CD4-positive, alpha-beta T cell treated with Interleukin-15 for 4 hours (primary cell): ENCODE measurements around the gene NPAS3.

Experiments
- DNase-seq: peaks from one replicate; pipeline ENCODE4 v3.0.0-alpha.2; 2020; ENCODE audit warnings: low spot score

NPAS3 gene

DNA sequence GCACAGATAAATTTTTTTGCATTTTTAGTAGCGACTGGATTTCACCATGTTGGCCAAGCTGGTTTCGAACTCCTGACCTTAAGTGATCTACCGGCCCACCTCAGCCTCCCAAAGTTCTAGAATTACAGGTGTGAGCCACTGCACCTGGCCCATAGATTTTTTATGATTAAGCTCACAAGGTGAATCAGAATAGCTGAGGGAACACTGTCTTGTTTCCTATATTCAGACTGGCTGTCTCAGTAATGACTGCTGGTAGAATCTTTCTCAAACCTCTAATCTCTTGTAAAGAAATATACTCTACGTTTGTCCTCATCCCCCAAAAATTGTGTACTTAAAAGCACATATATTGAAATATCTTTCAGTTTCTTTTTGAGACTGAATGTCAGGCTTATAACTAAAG is 650.1 kb downstream of the NPAS3 start:
- no peak for DNase-seq

DNA sequence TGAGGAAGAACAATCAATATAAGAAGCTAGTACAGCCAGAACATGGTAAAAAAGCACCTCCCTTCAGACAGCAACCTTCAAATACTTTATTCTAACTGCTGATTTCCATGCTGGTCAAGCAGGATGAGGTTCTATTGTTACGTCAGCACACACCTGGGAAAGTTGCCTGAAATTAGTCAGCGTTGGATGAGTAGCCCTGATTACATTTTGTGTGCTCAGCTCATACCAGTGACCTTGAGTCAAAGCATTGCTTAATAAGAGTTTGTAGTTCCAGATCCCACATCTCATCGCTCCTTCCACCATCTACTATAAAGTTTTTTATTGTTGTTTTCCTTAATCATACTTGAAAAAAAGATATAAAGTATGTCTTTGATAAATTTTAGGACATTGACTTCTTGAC is 650.7 kb downstream of the NPAS3 start:
- DNase-seq = no peak

DNA sequence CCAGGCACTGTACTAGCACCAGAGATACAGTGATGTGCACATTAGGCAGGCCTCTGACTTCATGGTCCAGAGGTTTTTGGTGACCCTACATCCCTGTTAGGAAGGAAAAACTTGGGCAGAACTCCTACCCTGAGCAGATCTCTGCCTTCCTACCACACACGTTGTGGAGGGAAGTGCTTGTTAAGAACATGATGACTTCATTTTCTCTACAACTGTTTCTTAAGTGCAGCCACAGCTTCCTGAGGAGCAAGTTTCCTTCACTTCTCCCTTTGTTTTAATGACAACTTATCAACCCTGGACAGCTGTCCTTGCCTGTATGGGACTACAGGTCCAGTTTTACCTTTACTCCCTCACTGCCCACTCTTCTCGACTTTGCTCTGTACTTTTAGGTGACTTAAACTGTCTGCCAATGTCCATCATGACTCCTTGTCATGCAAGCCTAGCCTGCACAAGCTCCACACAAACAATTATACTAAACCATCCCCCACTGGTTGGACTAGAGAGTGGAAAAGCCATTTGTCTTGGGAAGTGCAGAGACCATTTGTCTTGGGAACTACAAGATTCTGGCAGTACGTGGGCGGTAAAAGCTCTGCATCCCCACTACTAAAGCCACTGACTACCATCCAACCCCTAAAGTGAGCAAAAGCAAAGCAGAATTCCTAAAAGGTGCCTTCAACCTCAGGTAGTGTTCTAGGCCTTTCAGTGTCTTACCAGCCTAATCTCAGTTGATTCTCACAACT is 652.4 kb downstream of the NPAS3 start:
- DNase-seq = no peak

DNA sequence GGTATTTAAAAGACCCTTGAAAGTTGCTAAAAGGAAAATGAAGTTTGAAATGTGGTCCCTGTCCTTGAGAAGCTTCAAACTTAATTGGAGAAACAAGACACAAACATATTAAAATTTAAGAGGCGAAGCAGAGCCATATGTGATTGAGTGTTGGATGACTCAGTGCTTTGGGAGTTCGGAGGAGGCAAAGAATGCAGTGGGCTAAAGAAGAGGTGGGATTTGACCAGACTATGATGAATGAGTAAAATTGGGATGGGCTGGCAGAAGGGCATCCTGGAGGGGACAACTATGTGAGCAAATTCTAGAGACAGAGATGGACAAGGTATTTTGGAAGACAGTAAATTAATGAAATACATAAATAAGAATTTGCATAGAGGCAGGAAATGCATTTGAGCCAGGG is 653.6 kb downstream of the NPAS3 start:
- no peak for DNase-seq

DNA sequence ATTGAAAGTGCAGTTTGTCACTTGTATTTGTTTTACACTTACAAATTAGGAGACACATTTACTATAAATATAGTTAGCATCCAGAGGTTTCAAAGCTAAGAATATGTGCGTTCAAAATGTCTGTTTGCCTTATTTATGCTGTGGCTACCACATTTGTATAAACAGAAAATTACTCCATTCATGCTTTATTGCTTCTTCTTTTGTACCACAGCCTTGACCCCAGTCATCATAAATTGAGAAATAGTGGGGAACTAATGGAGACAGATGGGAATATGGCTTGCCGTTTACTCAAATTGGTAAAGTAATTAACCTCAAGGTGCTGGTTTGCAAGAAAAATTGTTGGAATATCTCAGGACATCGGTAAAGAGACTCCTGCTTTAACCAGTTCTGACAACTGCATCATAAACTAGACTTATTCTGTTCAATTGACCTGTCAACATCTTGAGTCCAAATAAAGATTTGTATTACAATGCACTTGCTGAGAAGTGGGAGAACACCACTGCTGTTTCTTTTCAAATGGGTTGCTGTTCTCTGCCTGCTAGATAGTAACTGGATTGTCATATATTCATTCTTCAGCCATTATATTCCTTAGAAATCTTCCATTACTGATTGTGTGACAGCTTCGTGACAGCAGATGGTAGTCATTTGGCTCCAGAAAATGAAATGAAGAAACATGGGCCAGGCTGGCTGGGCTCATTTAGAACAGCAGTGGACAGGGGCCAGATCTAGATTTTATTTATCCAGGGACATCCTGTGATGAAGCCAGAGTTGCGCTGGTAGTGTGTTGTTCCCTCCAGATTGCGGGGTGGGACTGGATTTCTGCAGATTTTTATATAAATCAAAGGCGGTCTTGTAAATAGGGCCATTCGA is 657.8 kb downstream of the NPAS3 start:
- no peak for DNase-seq

DNA sequence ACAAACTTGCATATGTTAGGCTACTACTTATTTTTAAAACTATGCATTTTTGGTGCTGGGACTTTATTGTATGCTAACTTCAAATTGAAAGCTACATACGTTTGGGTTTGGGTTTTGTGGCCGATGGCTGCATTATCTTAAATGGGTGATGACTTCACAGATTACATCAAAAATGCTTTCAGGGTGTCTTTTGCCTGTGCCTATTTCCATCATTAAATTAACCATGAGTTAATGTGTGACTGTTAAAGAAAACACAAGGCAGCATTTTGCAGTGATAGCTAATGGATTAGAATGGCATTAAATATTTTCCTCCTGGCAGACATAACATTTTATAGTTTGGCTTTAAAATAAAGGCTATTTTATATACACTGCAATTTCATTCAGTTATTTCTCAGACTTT is 659.9 kb downstream of the NPAS3 start:
- no peak for DNase-seq

DNA sequence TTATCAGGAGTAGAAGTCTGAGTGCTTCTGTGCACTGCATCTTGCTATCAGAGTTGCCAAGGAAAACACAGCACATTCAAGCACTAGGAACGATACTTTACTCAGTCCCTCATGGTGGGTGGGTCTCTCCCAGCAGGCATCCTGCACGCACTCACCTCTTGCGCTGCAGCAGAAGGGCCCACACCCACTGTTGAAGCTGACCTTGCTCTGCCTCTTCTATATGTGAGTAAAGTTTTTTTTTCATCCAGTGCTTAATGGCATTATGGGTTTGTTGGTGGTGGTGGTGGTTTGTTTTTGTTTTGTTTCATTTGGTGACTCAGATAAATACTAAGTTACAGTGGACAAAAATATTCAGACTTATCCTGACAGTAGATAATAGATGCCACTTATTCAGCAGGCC is 663.7 kb downstream of the NPAS3 start:
- no peak for DNase-seq

DNA sequence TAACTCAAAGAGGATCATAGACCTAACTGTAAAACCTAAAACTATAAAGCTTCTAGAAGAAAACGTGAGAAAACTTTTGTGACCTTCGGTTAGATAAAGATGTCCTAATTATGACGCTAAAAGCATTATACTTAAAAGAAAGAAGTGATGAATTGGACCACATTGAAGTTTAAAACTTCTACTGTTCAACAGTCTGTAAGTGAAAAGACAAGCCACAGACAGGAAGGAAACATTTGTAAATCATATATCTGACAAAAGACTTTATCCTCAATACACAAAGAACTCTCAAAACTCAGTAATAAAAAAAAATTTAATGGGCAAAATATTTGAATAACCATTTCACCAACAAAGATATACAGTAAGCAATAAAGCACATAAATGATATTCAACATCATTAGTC is 667.9 kb downstream of the NPAS3 start:
- DNase-seq = no peak

DNA sequence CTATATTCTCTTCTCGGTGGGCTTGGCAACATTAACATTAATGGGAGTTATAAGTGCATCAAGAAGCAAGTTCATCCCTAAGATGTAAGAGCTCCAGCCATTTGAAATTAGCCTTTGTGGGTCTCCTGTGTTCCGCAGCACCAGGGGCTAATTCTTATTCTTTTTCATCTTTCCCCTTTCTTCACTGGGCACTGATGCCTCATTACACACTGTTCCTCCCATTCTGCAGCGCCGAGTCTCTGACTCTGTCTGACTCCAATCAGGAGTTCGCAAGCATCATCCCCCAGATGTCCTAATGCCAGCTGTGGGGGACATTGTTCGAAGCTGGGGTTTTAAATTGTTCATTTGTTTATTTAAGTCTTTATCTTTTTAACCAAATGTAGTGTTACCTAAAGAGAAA is 670.9 kb downstream of the NPAS3 start:
- no peak for DNase-seq

DNA sequence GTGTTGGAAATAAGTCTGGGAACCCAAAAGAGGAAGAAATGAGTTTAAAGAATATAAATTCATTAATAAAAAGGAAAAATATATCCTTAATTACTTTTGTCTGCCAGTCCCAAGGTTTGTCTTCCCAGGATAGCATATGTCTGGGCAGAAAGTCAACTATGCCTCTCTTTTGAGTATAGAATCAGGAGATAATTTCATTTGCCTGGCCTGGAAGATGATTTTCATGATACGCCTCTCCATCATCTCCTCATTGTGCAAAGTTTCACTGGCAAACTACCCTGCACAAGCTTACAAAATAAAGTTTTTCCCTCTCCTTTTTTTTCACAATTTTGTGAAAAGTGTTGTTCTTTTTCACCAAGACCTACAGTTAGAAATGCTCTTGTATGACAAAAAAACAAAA is 671.4 kb downstream of the NPAS3 start:
- no peak for DNase-seq

DNA sequence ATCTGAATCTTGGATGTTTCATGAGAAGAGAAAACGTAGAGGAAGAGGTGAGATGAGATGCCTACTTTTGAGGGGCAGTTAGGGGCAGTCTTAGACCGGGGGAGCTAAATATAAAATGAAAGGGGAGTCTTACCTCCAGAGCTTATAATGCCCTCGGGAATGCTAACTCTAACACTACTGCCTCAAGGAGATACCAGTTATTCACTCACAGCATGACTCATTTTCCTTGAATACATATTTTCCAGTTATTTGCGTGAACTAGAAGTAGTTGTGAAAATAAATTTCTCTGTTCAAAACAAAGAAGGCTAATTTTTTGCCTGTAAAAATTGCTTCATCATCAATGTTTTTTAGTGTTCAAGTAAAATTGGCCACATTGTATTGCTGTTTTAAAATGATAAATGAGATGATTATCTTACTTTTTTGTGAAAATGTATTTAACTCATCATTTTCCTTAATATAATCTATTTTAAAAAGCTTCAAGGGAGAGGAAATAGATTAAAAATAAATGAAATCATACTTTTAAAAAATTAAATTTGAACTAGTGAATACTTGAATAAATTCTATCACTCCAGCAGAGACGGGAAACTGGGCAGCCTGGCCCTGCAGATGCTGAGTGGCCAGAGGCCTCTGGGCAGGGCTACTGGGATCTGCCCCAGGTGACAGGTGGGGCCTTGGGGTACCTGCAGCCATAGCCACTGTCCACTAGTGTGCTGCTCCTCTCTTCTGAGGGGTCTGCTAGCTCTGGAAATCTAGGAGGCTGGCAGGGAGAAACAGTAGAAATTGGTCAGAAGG is 672.9 kb downstream of the NPAS3 start:
- DNase-seq = no peak

DNA sequence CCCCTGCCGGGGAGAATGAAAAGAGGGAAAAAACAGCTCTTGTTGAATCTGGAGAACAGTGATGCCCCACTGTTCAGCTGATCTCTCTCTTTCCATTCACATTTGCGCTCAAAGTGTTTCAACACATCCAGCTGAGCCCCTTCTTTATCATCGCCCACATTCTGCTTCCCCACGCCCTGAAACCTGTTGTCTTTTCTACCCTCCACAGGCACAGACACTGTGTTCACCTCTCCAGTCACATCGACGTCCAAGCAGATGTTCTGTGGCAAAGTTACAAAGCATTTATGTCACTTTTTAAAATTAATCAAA is 673.5 kb downstream of the NPAS3 start:
- no peak for DNase-seq

DNA sequence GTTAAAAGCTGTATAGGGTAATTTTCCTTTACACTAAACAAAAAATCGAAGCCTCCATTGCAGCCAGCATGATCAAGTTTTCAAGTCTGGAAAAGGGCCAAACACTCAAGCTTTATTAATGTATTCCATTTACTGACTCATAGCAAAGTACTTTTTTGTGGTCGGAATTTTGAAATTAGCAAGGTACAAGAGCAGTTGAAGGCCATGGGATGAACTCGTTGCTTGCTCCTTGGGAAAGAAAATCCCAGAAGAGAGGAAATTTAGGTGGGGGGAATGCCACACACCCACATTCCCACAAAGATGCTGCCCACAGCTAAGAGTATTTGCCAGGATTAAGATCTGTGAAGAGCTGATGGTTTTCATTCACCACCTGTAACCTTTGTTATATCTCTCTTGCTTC is 678.5 kb downstream of the NPAS3 start:
- no peak for DNase-seq

DNA sequence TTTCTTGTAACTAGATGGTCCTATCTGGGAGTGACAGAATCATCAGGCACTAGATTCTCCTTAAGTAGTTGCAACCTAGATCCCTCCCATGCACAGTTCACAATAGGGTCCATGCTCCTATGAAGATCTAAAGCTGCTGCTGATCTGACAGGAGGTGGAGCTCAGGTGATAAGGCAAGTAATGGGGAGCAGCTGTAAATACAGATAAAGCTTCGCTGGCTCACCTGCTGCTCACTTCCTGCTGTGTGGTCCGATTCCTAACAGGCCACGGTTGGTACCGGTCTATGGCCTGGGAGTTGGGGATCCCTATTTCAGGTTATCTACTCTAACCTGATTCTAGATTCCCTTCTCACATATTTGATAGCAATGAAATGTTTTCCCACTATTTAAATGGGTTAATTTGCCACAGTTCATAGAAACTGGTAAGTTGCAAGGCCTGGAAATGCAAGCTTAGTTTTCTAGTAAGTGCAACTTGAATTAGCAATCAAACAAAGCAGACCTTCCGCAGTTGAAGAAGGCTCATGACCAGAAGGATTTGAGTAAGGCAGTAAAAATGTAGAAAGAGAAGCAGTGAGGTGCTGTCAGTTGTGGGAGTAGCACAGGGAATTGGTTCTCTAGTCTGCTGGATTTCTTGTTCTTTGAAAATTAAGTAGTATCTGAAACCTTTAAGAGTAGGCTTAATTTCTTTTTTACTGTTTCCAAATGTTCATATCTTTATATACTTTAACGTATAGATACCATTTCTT is 679.9 kb downstream of the NPAS3 start:
- no peak for DNase-seq

DNA sequence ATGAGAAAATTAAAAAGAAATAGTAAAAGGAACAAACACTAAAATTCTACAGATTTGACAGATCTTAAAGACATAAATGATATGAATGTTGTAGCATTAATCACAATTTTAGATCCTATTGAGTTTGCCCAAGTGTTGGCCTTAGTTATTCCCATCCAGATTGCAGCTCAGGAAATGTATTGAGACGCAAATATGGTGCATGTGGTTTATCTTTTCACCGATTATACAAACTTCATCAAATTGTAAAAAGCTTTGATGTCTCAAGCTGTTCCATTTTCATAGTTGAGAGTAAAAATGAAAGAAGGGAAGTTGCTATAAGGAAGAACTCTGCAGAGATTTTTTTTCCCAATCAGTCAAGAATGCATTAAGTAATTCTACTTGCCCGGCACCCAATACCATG is 683.8 kb downstream of the NPAS3 start:
- no peak for DNase-seq

DNA sequence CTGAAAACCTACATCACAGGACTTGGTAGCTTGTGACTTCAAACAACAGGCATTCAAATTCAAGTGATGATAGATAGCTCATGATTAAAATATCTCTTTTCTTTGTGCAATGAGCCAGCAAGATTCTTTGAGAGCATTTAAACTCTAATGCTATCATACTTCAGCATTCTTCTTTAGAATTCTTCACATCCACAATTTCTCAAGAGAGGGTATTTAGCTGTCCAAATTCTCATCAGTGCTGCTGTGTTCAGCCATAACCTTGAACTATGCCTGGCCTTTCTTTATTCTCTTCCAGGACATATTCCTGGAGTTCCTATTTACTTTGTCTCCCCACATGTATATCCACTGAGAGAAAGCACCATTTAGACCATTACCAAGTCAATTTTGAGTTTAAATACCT is 691.1 kb downstream of the NPAS3 start:
- no peak for DNase-seq

DNA sequence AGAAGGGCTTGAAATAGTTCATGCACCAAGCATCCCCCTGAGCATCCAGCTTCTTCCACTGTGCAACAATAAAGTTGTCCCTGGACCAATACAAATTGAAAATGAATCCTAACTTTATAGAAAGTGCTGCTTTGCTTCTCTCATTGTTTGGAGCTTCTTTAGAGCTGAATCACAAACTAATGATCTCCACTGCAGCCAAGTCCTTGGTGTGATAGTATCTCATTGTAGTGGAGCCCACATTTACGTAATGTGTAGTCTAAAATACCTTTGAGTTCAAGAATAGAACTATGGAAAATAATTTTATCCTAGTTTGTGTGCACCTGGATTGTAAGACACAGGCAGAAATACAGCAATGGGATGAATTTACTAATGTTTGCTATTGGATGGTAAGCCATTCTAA is 692.3 kb downstream of the NPAS3 start:
- DNase-seq = no peak

DNA sequence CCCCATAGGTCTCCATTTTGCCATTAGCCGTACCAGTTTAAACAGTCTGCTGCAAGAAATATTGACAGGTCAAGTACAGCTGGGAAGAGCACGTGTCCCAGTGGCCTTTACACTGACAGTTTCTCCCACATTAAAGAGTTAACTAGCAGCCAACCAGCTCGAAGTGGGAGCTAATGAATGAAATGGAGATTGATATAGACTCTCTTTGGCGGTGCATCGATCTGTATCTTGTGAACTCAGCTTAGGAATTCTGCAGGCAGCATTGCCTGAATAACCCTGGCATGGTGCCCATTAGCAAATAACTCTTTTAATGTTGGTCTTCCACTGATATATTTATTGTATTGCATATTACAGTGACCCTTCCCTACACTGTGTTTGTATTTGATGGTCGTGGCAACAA is 692.8 kb downstream of the NPAS3 start:
- DNase-seq = no peak

DNA sequence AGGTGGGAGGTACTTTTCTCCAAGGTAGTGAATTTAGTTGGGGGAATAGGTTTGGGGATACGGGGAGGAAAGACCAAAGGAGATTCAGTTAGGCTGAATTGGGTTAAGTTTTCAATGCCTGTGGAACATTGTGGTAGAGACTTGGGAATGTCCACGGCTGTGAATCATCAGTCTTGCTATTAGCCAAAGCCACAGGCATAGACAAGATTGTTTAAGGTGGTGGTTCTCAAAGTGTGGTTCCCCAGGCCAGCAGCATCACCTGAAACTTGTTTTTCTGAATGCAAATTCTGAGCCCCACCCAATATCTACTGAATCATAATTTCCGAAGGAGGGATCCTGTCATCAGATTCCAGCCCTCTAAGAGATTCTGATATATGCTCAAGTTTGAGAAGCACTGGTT is 696.0 kb downstream of the NPAS3 start:
- no peak for DNase-seq

DNA sequence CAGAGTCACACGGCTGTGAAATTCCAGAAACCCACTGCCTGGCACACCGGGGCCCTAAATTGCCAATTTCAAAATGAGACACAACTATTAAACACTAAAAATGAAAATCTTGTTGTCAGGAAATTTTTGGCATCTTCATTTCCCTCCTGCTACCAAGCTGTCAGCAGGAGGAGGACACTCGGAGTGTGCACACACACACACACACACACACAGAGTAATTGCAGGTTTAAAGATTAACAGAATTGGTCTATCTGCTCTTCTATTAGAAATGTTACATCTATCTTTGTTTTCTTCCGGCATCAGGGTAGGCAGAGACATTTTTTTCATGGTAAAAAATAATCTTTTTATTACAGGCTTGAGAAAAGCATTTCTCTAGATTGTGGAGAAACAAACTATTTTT is 698.0 kb downstream of the NPAS3 start:
- no peak for DNase-seq

DNA sequence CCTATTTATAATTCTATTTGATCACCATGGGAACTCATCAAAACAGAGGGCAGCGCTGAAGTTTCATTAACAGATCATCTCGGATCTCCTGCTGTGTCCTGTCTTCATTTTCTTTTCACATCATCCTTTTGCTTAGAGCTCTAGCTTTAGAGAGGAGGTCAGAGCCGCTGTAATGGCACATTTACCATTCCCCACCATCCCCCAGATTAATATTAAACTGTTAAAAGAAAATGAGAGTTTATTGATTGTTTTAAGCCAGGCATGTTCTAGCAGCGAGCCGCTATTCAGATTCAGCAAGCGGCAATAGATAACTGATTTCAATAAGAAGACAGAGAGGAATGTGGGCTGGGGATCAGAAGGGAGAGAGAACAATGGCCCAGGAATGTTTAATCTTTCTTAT is 703.4 kb downstream of the NPAS3 start:
- DNase-seq = no peak

DNA sequence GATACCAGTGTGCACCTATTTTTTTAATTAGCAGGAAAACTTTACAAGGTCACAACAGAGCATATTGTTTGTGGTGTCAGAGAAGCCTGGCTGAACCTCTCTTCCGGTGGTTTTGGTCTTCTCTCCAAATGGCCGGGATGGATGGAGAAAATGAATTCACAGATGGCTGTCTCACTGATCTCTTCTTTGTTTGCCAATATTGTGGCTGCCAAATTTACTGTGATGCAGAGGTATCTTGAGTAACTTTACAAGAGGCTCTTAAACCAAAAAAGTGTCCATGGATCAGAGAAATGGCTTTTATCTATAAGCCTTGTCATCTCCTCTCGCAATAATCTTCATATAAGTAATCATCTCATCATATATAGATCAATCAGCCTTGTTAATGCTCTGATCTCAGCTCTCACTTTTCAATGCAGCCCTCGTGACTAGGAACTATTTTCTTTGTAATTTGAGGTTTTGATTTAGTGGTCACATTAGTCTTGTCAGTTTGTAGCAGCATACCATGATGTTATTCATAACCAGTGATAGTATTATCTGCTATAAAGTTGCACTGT is 704.1 kb downstream of the NPAS3 start:
- DNase-seq = no peak
